A549 treated with Hydrocortisone at 1 μM for 4 hours (cell line): ENCODE measurements around the gene ATP6V0E1. TPM values are rescaled to one million over a fixed set of nuclear protein-coding genes. Genes with fewer than 3 reads are reported as not detected.

Source experiments
- total RNA-seq: library from RNA; stranded (reverse); fragments of 200-300 nt; extraction: Qiagen RNA extraction; gene quantifications from 5 replicates; pipeline ENCODE4 v1.2.3, GENCODE V29; 2022

Gene ATP6V0E1
- 244 to 433 TPM (median 383 TPM) in 5 replicates for total RNA-seq

DNA sequence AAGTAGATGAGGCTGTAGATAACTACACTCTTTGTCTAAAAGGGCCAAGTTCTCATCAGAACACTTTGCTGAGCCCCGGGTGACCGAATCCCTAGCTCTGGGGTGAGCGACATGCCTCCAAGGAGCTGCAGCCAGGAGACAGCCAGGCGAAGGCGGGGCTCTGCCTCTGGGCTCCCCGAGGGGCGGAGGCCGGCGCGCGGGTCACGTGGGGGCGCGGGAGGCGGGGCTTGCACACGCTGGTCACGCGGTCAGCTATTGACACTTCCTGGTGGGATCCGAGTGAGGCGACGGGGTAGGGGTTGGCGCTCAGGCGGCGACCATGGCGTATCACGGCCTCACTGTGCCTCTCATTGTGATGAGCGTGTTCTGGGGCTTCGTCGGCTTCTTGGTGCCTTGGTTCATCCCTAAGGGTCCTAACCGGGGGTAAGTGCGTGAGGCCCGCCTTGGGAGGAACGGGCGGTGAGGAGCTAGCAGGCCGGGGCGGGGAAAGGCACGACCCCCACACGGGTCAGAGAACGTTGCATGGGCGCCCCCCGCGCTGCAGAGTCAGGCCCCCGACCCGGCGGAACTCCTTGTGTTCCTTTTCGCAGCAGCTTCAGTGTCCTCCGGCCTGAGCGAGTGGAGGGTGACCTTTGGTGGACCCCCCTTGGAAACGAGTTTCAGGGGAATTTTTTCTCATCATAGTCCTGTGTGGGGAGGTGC, at the start of gene ATP6V0E1:
ATP6V0E1 (plus strand) TSS at position 230 of the 702 bp plus-strand sequence; CDS start at position 320, 90 bp downstream.

DNA sequence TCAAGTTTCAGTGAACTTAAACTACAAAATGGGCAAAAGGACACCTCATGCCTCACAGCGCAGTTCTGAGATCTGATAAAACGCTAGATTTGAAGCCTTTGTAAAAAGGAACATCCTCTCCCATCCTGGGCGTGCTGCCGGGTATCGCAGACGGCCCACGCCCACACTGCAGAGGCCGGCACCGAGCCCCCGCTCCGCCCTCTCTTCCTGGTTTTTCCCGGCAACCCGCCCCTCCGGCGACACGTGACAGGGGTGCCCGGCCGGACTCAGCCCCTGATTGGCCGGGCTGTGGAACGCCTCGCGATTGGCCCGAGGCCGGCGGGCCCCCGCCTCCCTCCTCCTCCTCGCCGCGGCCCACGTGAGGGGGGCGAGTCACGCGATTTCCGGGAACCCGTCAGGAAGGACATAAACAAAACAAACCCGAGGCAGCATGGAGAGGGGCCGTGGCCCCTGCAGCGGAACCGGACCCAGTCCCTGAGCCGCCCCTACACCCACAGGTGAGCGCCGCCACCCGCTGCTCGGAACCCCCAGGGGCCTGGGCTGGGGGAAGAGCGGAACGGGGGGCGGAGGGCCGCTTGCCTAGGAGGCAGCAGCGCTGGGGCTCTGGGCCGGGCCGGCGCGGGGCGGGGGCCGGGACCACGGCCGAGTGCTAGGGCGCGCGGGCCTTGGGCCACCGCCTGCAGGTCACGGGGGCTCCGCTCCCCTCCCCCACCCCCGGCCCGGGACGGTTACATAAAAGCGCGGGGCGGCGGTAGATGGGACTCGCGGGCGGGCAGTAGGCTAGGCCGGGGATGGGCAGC, 72.6 kb downstream of the ATP6V0E1 start, which contains the start of gene CREBRF:
CREBRF (plus strand) TSS at position 370 of the 800 bp plus-strand sequence. CDS start 24,424 bp downstream, outside the sequence.

Other genes starting within 250 kb of the ATP6V0E1 start
- 493 to 643 TPM (median 613 TPM) in 5 replicates for gene DUSP1, start 212.6 kb upstream of the ATP6V0E1 start, total RNA-seq
- 286 to 372 TPM (median 335 TPM) in 5 replicates for gene ERGIC1, start 149.5 kb upstream of the ATP6V0E1 start, total RNA-seq
- gene RPL26L1, start 24.3 kb upstream of the ATP6V0E1 start, total RNA-seq = 114 to 133 TPM (median 122 TPM) in 5 replicates
- 1.7 to 3.6 TPM (median 2.6 TPM) in 5 replicates for gene CREBRF, start 72.6 kb downstream of the ATP6V0E1 start, total RNA-seq
- 15.5 to 18.1 TPM (median 16.4 TPM) in 5 replicates for gene BNIP1, start 160.8 kb downstream of the ATP6V0E1 start, total RNA-seq